Measurements from ENCODE around the gene MINDY4B.

Gene MINDY4B

GRCh38 chr3:150830094-150830681 is 75.1 kb downstream of the MINDY4B start:
- DNase-seq (ENCODE audit: low spot score) = peak; percentile 34
- TF ChIP-seq CTCF (IDR thresholded peaks at IDR 0.05; ENCODE audit: extremely low read depth, insufficient read depth, missing control alignments) = peak; percentile 45
- in situ Hi-C loops (cut with MboI; ENCODE audit: low pct_unique_long_range_greater_than_20kb, low sequenced_read_pairs, unreplicated experiment) = no loop called here

GRCh38 chr3:150829408-150829807 is 75.8 kb downstream of the MINDY4B start:
- in situ Hi-C loops (cut with MboI; ENCODE audit: low pct_unique_long_range_greater_than_20kb, low sequenced_read_pairs, unreplicated experiment) = no loop called here
- no peak for TF ChIP-seq CTCF (IDR thresholded peaks at IDR 0.05; ENCODE audit: extremely low read depth, insufficient read depth, missing control alignments)

GRCh38 chr3:150828997-150829396 is 76.2 kb downstream of the MINDY4B start:
- no peak for DNase-seq (ENCODE audit: low spot score)
- in situ Hi-C loops (cut with MboI; ENCODE audit: low pct_unique_long_range_greater_than_20kb, low sequenced_read_pairs, unreplicated experiment) = no loop called here

More at GRCh38 chr3:150829408-150829807, 75.8 kb downstream of the MINDY4B start:
- DNase-seq (ENCODE audit: low spot score) = no peak

GRCh38 chr3:150828261-150828660 is 77.0 kb downstream of the MINDY4B start:
- no peak for TF ChIP-seq CTCF (IDR thresholded peaks at IDR 0.05; ENCODE audit: extremely low read depth, insufficient read depth, missing control alignments)
- DNase-seq (ENCODE audit: low spot score) = no peak
- in situ Hi-C loops (cut with MboI; ENCODE audit: low pct_unique_long_range_greater_than_20kb, low sequenced_read_pairs, unreplicated experiment) = no loop called here

More at GRCh38 chr3:150828997-150829396, 76.2 kb downstream of the MINDY4B start:
- no peak for TF ChIP-seq CTCF (IDR thresholded peaks at IDR 0.05; ENCODE audit: extremely low read depth, insufficient read depth, missing control alignments)

- in situ Hi-C loops (cut with MboI; ENCODE audit: low pct_unique_long_range_greater_than_20kb, low sequenced_read_pairs, unreplicated experiment) = no loop called here
- DNase-seq (ENCODE audit: low spot score) = no peak
- TF ChIP-seq CTCF (IDR thresholded peaks at IDR 0.05; ENCODE audit: extremely low read depth, insufficient read depth, missing control alignments) = no peak
These were observed 78.6 kb downstream of the MINDY4B start for GRCh38 chr3:150826466-150827282.

GRCh38 chr3:150825916-150826377 is 79.3 kb downstream of the MINDY4B start:
- TF ChIP-seq CTCF (IDR thresholded peaks at IDR 0.05; ENCODE audit: extremely low read depth, insufficient read depth, missing control alignments) = no peak
- DNase-seq (ENCODE audit: low spot score) = no peak
- in situ Hi-C loops (cut with MboI; ENCODE audit: low pct_unique_long_range_greater_than_20kb, low sequenced_read_pairs, unreplicated experiment) = no loop called here

Measured in GM13977 (cell line).